ENCODE data around the gene RLN2.

RLN2 gene

GRCh38 chr9:5305741-5306140, 1.2 kb upstream of the RLN2 start:
- no peak for FAIRE-seq

GRCh38 chr9:5301544-5301943, 3.0 kb downstream of the RLN2 start:
- DNase-seq (ENCODE audit: insufficient read length, low spot score) (no peak), FAIRE-seq (peak; percentile 64)

More at GRCh38 chr9:5305741-5306140, 1.2 kb upstream of the RLN2 start:
- DNase-seq (ENCODE audit: insufficient read length, low spot score) = no peak
- no peak for TF ChIP-seq POLR2A (IDR thresholded peaks at IDR 0.05; ENCODE audit: low read depth, low read length)

DNA sequence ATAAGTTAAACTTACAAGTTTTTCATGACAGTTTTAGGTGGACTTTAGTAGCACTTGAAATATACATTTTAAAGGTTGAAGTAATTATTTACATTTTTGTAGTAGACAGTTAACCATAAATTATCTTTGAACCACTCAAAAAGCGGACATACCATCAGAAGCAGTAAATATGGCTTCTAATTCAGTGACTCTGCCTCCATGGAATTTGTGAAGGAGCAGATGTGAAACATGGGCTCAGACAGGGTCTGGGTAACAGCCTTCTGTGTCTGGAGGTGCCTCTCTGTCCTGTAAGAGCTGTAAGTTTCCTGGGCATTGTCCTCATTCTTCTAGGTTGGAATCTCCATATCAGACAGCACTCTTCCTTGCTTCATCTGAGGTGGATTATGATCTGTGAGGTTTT, 12.4 kb downstream of the RLN2 start:
- DNase-seq (ENCODE audit: insufficient read length, low spot score) = no peak
- FAIRE-seq = no peak
- TF ChIP-seq POLR2A (IDR thresholded peaks at IDR 0.05; ENCODE audit: low read depth, low read length) = no peak

More at GRCh38 chr9:5301544-5301943, 3.0 kb downstream of the RLN2 start:
- no peak for TF ChIP-seq POLR2A (IDR thresholded peaks at IDR 0.05; ENCODE audit: low read depth, low read length)

DNA sequence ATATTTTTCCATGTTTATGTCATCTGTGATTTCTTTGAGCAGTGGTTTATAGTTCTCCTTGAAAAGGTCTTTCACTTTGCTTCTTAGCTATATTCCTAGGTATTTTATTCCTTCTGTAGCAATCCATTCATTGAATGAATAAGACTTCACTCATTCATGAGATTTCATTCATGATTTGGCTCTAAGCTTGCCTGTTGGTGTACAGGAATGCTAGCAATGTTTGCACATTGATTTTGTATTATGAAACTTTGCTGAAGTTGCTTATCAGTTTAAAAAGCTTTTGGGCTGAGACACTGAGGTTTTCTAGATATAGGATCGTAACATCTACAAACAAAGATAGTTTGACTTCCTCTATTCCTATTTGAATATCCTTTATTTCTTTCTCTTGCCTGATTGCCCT, 15.9 kb downstream of the RLN2 start:
- no peak for TF ChIP-seq POLR2A (IDR thresholded peaks at IDR 0.05; ENCODE audit: low read depth, low read length)
- no peak for FAIRE-seq
- DNase-seq (ENCODE audit: insufficient read length, low spot score) = no peak

DNA sequence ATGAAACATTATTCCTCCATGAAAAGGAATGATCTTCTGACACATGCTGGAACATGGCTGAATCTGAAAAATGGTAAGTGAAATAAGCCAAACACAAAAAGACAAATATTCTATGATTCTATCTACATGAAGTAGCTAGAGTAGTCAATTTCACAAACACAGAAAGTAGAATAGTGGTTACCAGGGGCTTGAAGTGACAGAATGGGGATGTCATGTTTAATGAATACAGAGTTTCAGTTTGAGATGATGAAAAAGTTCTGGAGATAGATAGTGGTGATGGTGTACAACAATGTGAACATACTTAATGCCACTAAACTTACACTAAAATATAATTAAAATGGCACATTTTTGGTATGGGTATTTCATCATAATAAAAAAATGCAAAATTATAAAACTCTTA, 18.3 kb downstream of the RLN2 start:
- FAIRE-seq (no peak), DNase-seq (ENCODE audit: insufficient read length, low spot score) (no peak)
- TF ChIP-seq POLR2A (IDR thresholded peaks at IDR 0.05; ENCODE audit: low read depth, low read length) = no peak

DNA sequence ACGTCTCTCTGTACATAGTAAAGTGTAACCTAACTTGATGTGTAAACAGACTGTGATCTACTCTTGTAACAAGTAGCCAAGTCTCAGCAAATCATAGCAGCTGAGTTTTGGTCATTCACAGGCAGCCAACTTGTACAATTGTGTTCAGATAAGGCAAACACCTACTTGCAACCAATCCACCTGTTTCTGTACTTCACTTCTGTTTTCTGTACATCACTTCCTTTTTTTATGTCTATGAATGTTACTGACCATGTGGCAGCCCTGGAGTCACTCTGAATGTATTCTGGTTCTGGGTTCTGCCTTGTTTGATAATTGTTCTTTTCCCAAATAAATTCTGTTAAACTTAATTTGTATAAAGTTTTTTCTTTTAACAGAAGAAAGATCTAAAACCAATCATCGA, 26.0 kb downstream of the RLN2 start:
- DNase-seq (ENCODE audit: insufficient read length, low spot score) (no peak), FAIRE-seq (no peak)
- TF ChIP-seq POLR2A (IDR thresholded peaks at IDR 0.05; ENCODE audit: low read depth, low read length) = no peak

- FAIRE-seq (no peak), DNase-seq (ENCODE audit: insufficient read length, low spot score) (no peak)
- no peak for TF ChIP-seq POLR2A (IDR thresholded peaks at IDR 0.05; ENCODE audit: low read depth, low read length)
Observed at GRCh38 chr9:5274770-5275169, 29.7 kb downstream of the RLN2 start.

DNA sequence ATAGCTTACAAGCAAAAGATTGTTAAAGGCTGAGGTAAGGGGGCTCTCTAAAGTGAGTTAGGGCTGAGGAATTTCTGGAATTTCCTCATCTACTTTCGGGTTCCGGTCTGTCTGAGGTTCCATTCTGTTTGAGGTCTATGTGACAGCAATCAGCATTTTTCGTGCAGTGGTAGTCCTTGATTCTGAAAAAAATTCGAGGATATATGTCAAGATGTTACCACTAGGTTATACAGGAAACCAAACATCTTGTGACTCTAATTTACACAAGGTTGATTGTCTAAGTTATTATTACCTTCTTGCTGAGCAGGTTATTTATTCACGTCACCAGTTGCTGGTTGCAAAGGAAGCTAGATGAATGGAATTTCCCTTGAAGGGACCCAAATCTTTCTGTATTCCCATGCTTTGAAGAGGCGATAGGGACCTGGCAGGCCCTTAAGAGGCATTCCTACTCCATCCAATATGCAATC, 35.2 kb downstream of the RLN2 start:
- FAIRE-seq (peak; percentile 95), DNase-seq (ENCODE audit: insufficient read length, low spot score) (peak; percentile 33)
- TF ChIP-seq POLR2A (IDR thresholded peaks at IDR 0.05; ENCODE audit: low read depth, low read length) = no peak

GRCh38 chr9:5265939-5266338, 38.6 kb downstream of the RLN2 start:
- no peak for TF ChIP-seq POLR2A (IDR thresholded peaks at IDR 0.05; ENCODE audit: low read depth, low read length)
- FAIRE-seq = no peak
- no peak for DNase-seq (ENCODE audit: insufficient read length, low spot score)

DNA sequence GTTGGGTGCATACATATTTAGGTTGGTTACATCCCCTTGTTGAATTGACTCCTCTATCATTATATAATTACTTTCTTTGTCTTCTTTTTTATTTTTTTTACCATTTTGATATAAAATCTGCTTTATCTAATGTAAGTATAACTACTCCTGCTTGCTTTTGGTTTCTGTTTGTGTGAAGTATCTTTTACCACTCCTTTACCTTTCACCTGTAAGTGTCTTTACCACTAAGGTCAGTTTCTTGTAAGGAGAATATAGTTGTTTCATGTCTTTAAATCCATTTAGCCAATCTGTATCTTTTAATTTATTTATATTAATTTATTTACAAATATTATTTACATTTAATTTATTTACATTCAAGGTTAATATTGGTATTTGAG, 40.3 kb downstream of the RLN2 start:
- DNase-seq (ENCODE audit: insufficient read length, low spot score) (no peak), FAIRE-seq (no peak)
- no peak for TF ChIP-seq POLR2A (IDR thresholded peaks at IDR 0.05; ENCODE audit: low read depth, low read length)

- DNase-seq (ENCODE audit: insufficient read length, low spot score) (no peak), FAIRE-seq (peak; percentile 89)
- no peak for TF ChIP-seq POLR2A (IDR thresholded peaks at IDR 0.05; ENCODE audit: low read depth, low read length)
Observed at GRCh38 chr9:5263351-5264218, 40.9 kb downstream of the RLN2 start.
